Caco-2 (cell line): ENCODE measurements around the gene DDHD1. TPM values are rescaled to one million over a fixed set of nuclear protein-coding genes. Genes with fewer than 3 reads are reported as not detected.
A peak's percentile ranks its signal among the peaks of the same experiment; 100 is the strongest.

Experiments
- BruUV-seq: library from RNA; stranded (reverse); fragments of 400-500 nt; replicated peaks from 2 replicates; lab custom pipeline; 2021; lab: Mats Ljungman, UMichigan
- CTCF ChIA-PET: fragments of 300-600 bp; sonication (Branson Sonifier 250); formaldehyde crosslinking; loops from one replicate; lab custom pipeline; 2022; ENCODE audit warnings: antibody characterized with exemption; lab: Charles Lee
- POLR2A ChIA-PET: fragments of 300-600 bp; sonication (Branson Sonifier 250); formaldehyde crosslinking; loops from one replicate; lab custom pipeline; 2022; ENCODE audit warnings: antibody characterized with exemption; lab: Charles Lee
- DNase-seq, 2 experiments: peaks; one replicate each; pipeline versions ENCODE4 v3.0.0 to v3.0.0-alpha.2; 2020 to 2022
- H3K27me3 ChIP-seq: replicated peaks from 2 replicates; pipeline ENCODE4 v1.6.0; 2011; ENCODE audit warnings: low read length; ENCODE audit not compliant: control insufficient read depth, insufficient read depth
- H3K36me3 ChIP-seq: 2 replicates; pipeline ENCODE4 v1.5.1; 2011; ENCODE audit warnings: low read length; ENCODE audit not compliant: control insufficient read depth, insufficient read depth
- H3K4me1 ChIP-seq: fragments of 250-450 bp; sonication (Bioruptor Pico); 2 replicates; pipeline ENCODE4 v1.5.1; 2020; ENCODE audit warnings: mild to moderate bottlenecking
- H3K4me3 ChIP-seq: 2 replicates; pipeline ENCODE4 v1.5.1; 2011; ENCODE audit warnings: low read depth, mild to moderate bottlenecking, control low read depth, low read length
- H3K9me3 ChIP-seq: fragments of 250-450 bp; sonication (Bioruptor Pico); 2 replicates; pipeline ENCODE4 v1.5.1; 2020; ENCODE audit warnings: mild to moderate bottlenecking, moderate library complexity
- H3K27ac Mint-ChIP-seq: one replicate; pipeline ENCODE4 v1.8.0; 2022; ENCODE audit warnings: mixed read lengths; ENCODE audit not compliant: unreplicated experiment
- H3K27me3 Mint-ChIP-seq: one replicate; pipeline ENCODE4 v1.8.0; 2022; ENCODE audit warnings: mixed read lengths; ENCODE audit not compliant: insufficient read depth, unreplicated experiment
- H3K36me3 Mint-ChIP-seq: one replicate; pipeline ENCODE4 v1.8.0; 2022; ENCODE audit warnings: mild to moderate bottlenecking, mixed read lengths; ENCODE audit not compliant: insufficient read depth, unreplicated experiment
- H3K4me1 Mint-ChIP-seq: one replicate; pipeline ENCODE4 v1.8.0; 2022; ENCODE audit warnings: low read depth, mixed read lengths; ENCODE audit not compliant: unreplicated experiment
- H3K4me3 Mint-ChIP-seq: one replicate; pipeline ENCODE4 v1.8.0; 2022; ENCODE audit warnings: mild to moderate bottlenecking, moderate library complexity, mixed read lengths; ENCODE audit not compliant: unreplicated experiment
- H3K9me3 Mint-ChIP-seq: one replicate; pipeline ENCODE4 v1.8.0; 2022; ENCODE audit warnings: mixed read lengths; ENCODE audit not compliant: unreplicated experiment
- CTCF ChIP-seq, 2 experiments: fragments of 200-600 bp in 1 of 2; IDR thresholded peaks; 1 replicate in 1 of 2; 2 replicates in 1 of 2; pipeline versions ENCODE4 v1.5.1 to v1.8.0; 2011 to 2022; ENCODE audit warnings: antibody characterized with exemption in 1 of 2, control low read depth in 1 of 2, inconsistent platforms in 1 of 2, low read depth in 1 of 2, low read length in 1 of 2, mild to moderate bottlenecking in 1 of 2, moderate library complexity in 1 of 2; ENCODE audit not compliant: insufficient read depth in 1 of 2, severe bottlenecking in 1 of 2, unreplicated experiment in 1 of 2
- intact Hi-C: fragments of 100-400 bp; cut with micrococcal nuclease; formaldehyde crosslinking; loops from one replicate; pipeline ENCODE4 v1.10.0; 2022; ENCODE audit not compliant: unreplicated experiment
- total RNA-seq: library from RNA; stranded (reverse); gene quantifications from 2 replicates; pipeline ENCODE4 v1.2.3, GENCODE V29; 2022

Gene DDHD1
- total RNA-seq, 1 experiment from 2014 or later = 8.8 TPM

- H3K4me3 Mint-ChIP-seq = no peak overlapping the region
- TF ChIP-seq CTCF (IDR thresholded peaks at IDR 0.05; ENCODE audit: insufficient read depth in 1 of 2, low read depth in 1 of 2, low read length in 1 of 2, severe bottlenecking in 1 of 2, unreplicated experiment in 1 of 2) = no peak
- H3K27me3 Mint-ChIP-seq = peaks cover 3% of the 10 kb centered on the region
- ChIA-PET CTCF (no interaction called here), POLR2A (no interaction called here)
- Histone ChIP-seq H3K9me3 (no peaks in the 10 kb centered on the region), H3K4me3 (no peak overlapping the region), H3K27me3 (no peaks in the 10 kb centered on the region), H3K4me1 (no peaks in the 10 kb centered on the region), H3K36me3 (no peaks in the 10 kb centered on the region)
- H3K9me3 Mint-ChIP-seq = no peaks in the 10 kb centered on the region
- no peaks in the 10 kb centered on the region for H3K36me3 Mint-ChIP-seq
- intact Hi-C loops = no loop called here
- peak in 1 of 2 experiments; percentile 1 for DNase-seq
- no peaks in the 10 kb centered on the region for H3K4me1 Mint-ChIP-seq
- H3K27ac Mint-ChIP-seq = no peak overlapping the region
- BruUV-seq = no TSS peak
These were observed 150.5 kb downstream of the DDHD1 start for GRCh38 chr14:53002576-53002975.

GRCh38 chr14:53001787-53002378 is 151.2 kb downstream of the DDHD1 start:
- intact Hi-C loops = no loop called here
- POLR2A ChIA-PET = no interaction called here
- no peaks in the 10 kb centered on the region for H3K4me1 ChIP-seq
- no peaks in the 10 kb centered on the region for H3K4me1 Mint-ChIP-seq
- no peaks in the 10 kb centered on the region for H3K27me3 ChIP-seq
- no peak overlapping the region for H3K4me3 ChIP-seq
- CTCF ChIA-PET = no interaction called here
- TF ChIP-seq CTCF (IDR thresholded peaks at IDR 0.05; ENCODE audit: insufficient read depth in 1 of 2, low read depth in 1 of 2, low read length in 1 of 2, severe bottlenecking in 1 of 2, unreplicated experiment in 1 of 2) = no peak
- H3K4me3 Mint-ChIP-seq = no peak overlapping the region
- no peaks in the 10 kb centered on the region for H3K9me3 Mint-ChIP-seq
- DNase-seq = no peak
- no peaks in the 10 kb centered on the region for H3K9me3 ChIP-seq
- H3K27ac Mint-ChIP-seq = no peak overlapping the region
- H3K27me3 Mint-ChIP-seq = peaks cover 3% of the 10 kb centered on the region
- no peaks in the 10 kb centered on the region for H3K36me3 ChIP-seq
- H3K36me3 Mint-ChIP-seq = no peaks in the 10 kb centered on the region
- BruUV-seq = no TSS peak

- no TSS peak for BruUV-seq
- DNase-seq = no peak
- ChIA-PET POLR2A (no interaction called here), CTCF (no interaction called here)
- no peaks in the 10 kb centered on the region for H3K9me3 Mint-ChIP-seq
- intact Hi-C loops = no loop called here
- no peak overlapping the region for H3K27ac Mint-ChIP-seq
- Histone ChIP-seq H3K9me3 (no peaks in the 10 kb centered on the region), H3K27me3 (no peaks in the 10 kb centered on the region), H3K4me3 (no peak overlapping the region), H3K36me3 (no peaks in the 10 kb centered on the region), H3K4me1 (no peaks in the 10 kb centered on the region)
- H3K27me3 Mint-ChIP-seq = no peaks in the 10 kb centered on the region
- no peak for TF ChIP-seq CTCF (IDR thresholded peaks at IDR 0.05; ENCODE audit: insufficient read depth in 1 of 2, low read depth in 1 of 2, low read length in 1 of 2, severe bottlenecking in 1 of 2, unreplicated experiment in 1 of 2)
- no peaks in the 10 kb centered on the region for H3K36me3 Mint-ChIP-seq
- H3K4me1 Mint-ChIP-seq = no peaks in the 10 kb centered on the region
- no peak overlapping the region for H3K4me3 Mint-ChIP-seq
These were observed 154.6 kb downstream of the DDHD1 start for GRCh38 chr14:52998376-52999015.
